ENCODE results near the gene TRAFD1.

DNA sequence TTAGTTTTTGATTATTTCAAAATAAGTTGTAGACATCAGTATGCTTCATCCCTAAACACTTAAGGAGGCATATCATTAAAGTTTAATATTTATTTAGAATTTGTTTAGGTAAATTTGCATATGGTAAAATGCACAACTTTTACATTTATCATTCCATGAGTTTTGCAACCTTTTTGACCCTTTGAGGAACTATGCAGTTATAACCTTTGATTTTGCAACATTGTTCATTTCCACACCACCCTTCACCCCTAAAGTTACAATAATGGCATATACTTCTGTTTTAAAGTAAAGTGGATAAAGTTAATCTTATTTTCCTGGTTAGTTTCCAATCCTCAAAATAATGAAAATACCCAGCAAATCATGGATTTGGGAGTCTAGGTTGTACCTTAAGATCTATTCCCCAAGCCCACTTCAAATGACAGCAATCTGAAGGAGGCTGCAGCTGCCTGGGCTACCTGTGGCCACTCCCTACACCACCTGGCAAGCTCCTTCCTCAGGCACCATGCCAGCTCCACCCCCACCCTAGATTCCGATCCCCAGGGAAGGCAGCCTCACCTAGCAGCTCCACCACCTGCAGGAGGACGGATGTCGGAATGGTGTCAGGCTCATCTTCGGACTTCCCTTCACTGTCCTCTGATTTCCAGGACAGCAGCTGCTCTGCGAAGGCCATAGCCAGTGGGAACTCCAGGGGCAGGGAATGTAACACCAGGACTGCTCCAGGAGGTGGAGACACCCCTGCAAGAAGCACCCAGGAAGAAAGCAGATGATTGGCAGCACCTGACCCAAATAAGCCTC lies 65.1 kb downstream of the TRAFD1 start:
- no peak for TF ChIP-seq NRF1 (IDR thresholded peaks at IDR 0.05; ENCODE audit: low read depth, low read length)
- TF ChIP-seq CTCF (IDR thresholded peaks at IDR 0.05; ENCODE audit: control extremely low read depth in 1 of 3, insufficient read depth in 1 of 3, low read depth in 1 of 3, low read length in 3 of 3): peak in 1 of 3 experiments; percentile 7; a peak in 1 of 4 replicates
- no peak for TF ChIP-seq RBBP5 (IDR thresholded peaks at IDR 0.05; ENCODE audit: borderline replicate concordance, low read depth, low read length)
- no peak for TF ChIP-seq RFX5 (IDR thresholded peaks at IDR 0.05; ENCODE audit: borderline replicate concordance, low read depth, low read length)
- TF ChIP-seq HDAC6 (IDR thresholded peaks at IDR 0.05; ENCODE audit: low read depth, low read length): no peak
- no peak for TF ChIP-seq CREB1 (IDR thresholded peaks at IDR 0.05)
- no peak for TF ChIP-seq POLR2A (IDR thresholded peaks at IDR 0.05; ENCODE audit: control extremely low read depth in 1 of 2, low read depth in 2 of 2, low read length in 2 of 2)
- TF ChIP-seq SUZ12 (IDR thresholded peaks at IDR 0.05; ENCODE audit: low read length): no peak

All from H1 (cell line).